IMR-90 (cell line): ENCODE measurements around the gene MAGI3. TPM values are rescaled to one million over a fixed set of nuclear protein-coding genes. Genes with fewer than 3 reads are reported as not detected.

Experiments
- ATAC-seq: fragments of 200-7000 bp; cut with Tn5 transposase; 2 replicates; pipeline ENCODE4 v1.9.1; 2020; ENCODE audit warnings: low read depth, mild to moderate bottlenecking, moderate library complexity
- BruUV-seq: library from RNA; stranded (reverse); fragments of 400-500 nt; replicated peaks from 2 replicates; lab custom pipeline; 2021; lab: Mats Ljungman, UMichigan
- CTCF ChIA-PET: fragments of 300-600 bp; formaldehyde crosslinking; extraction: SDS; loops from one replicate; lab custom pipeline; 2021; ENCODE audit warnings: antibody characterized with exemption; lab: Yijun Ruan, JAX
- POLR2A ChIA-PET: fragments of 300-600 bp; sonication (Branson Sonifier 250); formaldehyde crosslinking; loops from one replicate; lab custom pipeline; 2022; ENCODE audit warnings: antibody characterized with exemption; ENCODE audit not compliant: unreplicated experiment; lab: Charles Lee
- DNase-seq: peaks from one replicate; pipeline ENCODE4 v3.0.0; 2013
- H2AFZ ChIP-seq: replicated peaks from 2 replicates; pipeline ENCODE3; 2013; ENCODE audit warnings: low read length, mild to moderate bottlenecking; ENCODE audit not compliant: poor library complexity
- H2AK5ac ChIP-seq: 2 replicates; pipeline ENCODE4 v1.6.1; 2013; ENCODE audit warnings: low read depth, low read length, inconsistent platforms
- H2AK9ac ChIP-seq: replicated peaks from 2 replicates; pipeline ENCODE3; 2013; ENCODE audit warnings: mild to moderate bottlenecking, low read depth, low read length, moderate library complexity; ENCODE audit not compliant: poor library complexity
- H2BK120ac ChIP-seq: 2 replicates; pipeline ENCODE4 v1.6.1; 2013; ENCODE audit warnings: low read depth, low read length, inconsistent platforms
- H2BK15ac ChIP-seq: 3 replicates; pipeline ENCODE4 v1.6.1; 2013; ENCODE audit warnings: low read depth, low read length, inconsistent platforms
- H2BK20ac ChIP-seq: 2 replicates; pipeline ENCODE4 v1.6.1; 2013; ENCODE audit warnings: low read depth, mild to moderate bottlenecking, inconsistent platforms, low read length, moderate library complexity
- H2BK5ac ChIP-seq: 2 replicates; pipeline ENCODE4 v1.6.1; 2013; ENCODE audit warnings: mild to moderate bottlenecking, low read depth, low read length, inconsistent platforms; ENCODE audit not compliant: poor library complexity, severe bottlenecking
- H3K14ac ChIP-seq: replicated peaks from 2 replicates; pipeline ENCODE4 v1.6.1; 2013; ENCODE audit warnings: low read depth, low read length, inconsistent platforms
- H3K18ac ChIP-seq: 2 replicates; pipeline ENCODE4 v1.6.1; 2013; ENCODE audit warnings: low read depth, low read length, control low read depth
- H3K23ac ChIP-seq: 2 replicates; pipeline ENCODE4 v1.6.1; 2013; ENCODE audit warnings: low read depth, low read length, inconsistent platforms
- H3K27ac ChIP-seq: 2 replicates; pipeline ENCODE4 v1.5.1; 2013; ENCODE audit warnings: mild to moderate bottlenecking, control low read depth, low read length; ENCODE audit not compliant: insufficient read depth
- H3K27me3 ChIP-seq: 2 replicates; pipeline ENCODE4 v1.6.1; 2013; ENCODE audit warnings: low read length; ENCODE audit not compliant: control insufficient read depth, insufficient read depth
- H3K36me3 ChIP-seq: 2 replicates; pipeline ENCODE4 v1.6.1; 2013; ENCODE audit warnings: low read length, mixed read lengths; ENCODE audit not compliant: control insufficient read depth, insufficient read depth
- H3K4ac ChIP-seq: 2 replicates; pipeline ENCODE4 v1.6.1; 2013; ENCODE audit warnings: low read depth, low read length, inconsistent platforms
- H3K4me1 ChIP-seq: 2 replicates; pipeline ENCODE4 v1.6.1; 2013; ENCODE audit warnings: low read length, mixed read lengths; ENCODE audit not compliant: control insufficient read depth, insufficient read depth
- H3K4me2 ChIP-seq: 2 replicates; pipeline ENCODE4 v1.6.1; 2013; ENCODE audit warnings: low read depth, mild to moderate bottlenecking, control low read depth, low read length, moderate library complexity
- H3K4me3 ChIP-seq: 2 replicates; pipeline ENCODE4 v1.5.1; 2013; ENCODE audit warnings: low read depth, mild to moderate bottlenecking, control low read depth, low read length, moderate library complexity; ENCODE audit not compliant: insufficient read depth
- H3K56ac ChIP-seq: 2 replicates; pipeline ENCODE4 v1.6.1; 2013; ENCODE audit warnings: low read length, inconsistent platforms; ENCODE audit not compliant: insufficient read depth; ENCODE audit errors: extremely low read depth
- H3K79me1 ChIP-seq, 2 experiments: 2 replicates each; pipeline ENCODE4 v1.6.1; 2013; ENCODE audit warnings: low read length in 2 of 2, inconsistent platforms in 1 of 2, low read depth in 1 of 2
- H3K9ac ChIP-seq: 2 replicates; pipeline ENCODE4 v1.6.1; 2013; ENCODE audit warnings: low read depth, low read length, control low read depth
- H3K9me1 ChIP-seq: 2 replicates; pipeline ENCODE4 v1.6.1; 2013; ENCODE audit warnings: low read length, inconsistent platforms; ENCODE audit not compliant: insufficient read depth
- H3K9me3 ChIP-seq: 2 replicates; pipeline ENCODE4 v1.6.1; 2013; ENCODE audit warnings: low read length; ENCODE audit not compliant: control insufficient read depth, insufficient read depth
- H4K20me1 ChIP-seq: 2 replicates; pipeline ENCODE4 v1.6.1; 2013; ENCODE audit warnings: low read length, inconsistent platforms; ENCODE audit not compliant: insufficient read depth
- H4K5ac ChIP-seq: 2 replicates; pipeline ENCODE4 v1.6.1; 2013; ENCODE audit warnings: mild to moderate bottlenecking, low read depth, low read length, control low read depth
- H4K8ac ChIP-seq, 2 experiments: 2 replicates each; pipeline ENCODE4 v1.6.1; 2013; ENCODE audit warnings: low read depth in 2 of 2, low read length in 2 of 2, control low read depth in 1 of 2, inconsistent platforms in 1 of 2
- H4K91ac ChIP-seq: 2 replicates; pipeline ENCODE4 v1.6.1; 2013; ENCODE audit warnings: low read depth, low read length, inconsistent platforms; ENCODE audit not compliant: insufficient read depth
- BHLHE40 ChIP-seq: fragments of 150-350 bp; IDR thresholded peaks from 2 replicates; pipeline ENCODE4 v1.6.1; 2016; ENCODE audit warnings: mild to moderate bottlenecking, low read depth, low read length
- CEBPB ChIP-seq: IDR thresholded peaks from 2 replicates; pipeline ENCODE4 v1.6.1; 2012; ENCODE audit warnings: low read depth, low read length, improper control_type of control experiment
- CHD1 ChIP-seq: IDR thresholded peaks from 2 replicates; pipeline ENCODE4 v1.6.1; 2012; ENCODE audit warnings: low read depth, low read length, improper control_type of control experiment
- CTCF ChIP-seq: conservative IDR thresholded peaks from 2 replicates; pipeline ENCODE4 v1.5.1; 2012; ENCODE audit warnings: mild to moderate bottlenecking, low read depth, low read length, improper control_type of control experiment
- ELK1 ChIP-seq: fragments of 150-350 bp; IDR thresholded peaks from 2 replicates; pipeline ENCODE4 v1.6.1; 2016; ENCODE audit warnings: low read depth, mild to moderate bottlenecking, low read length, moderate library complexity, borderline replicate concordance
- MAZ ChIP-seq: IDR thresholded peaks from 2 replicates; pipeline ENCODE4 v1.6.1; 2012; ENCODE audit warnings: low read depth, mild to moderate bottlenecking, low read length, improper control_type of control experiment, moderate library complexity, borderline replicate concordance
- POLR2A ChIP-seq: IDR thresholded peaks from 2 replicates; pipeline ENCODE4 v1.6.1; 2012; ENCODE audit warnings: mild to moderate bottlenecking, low read depth, low read length
- RAD21 ChIP-seq: IDR thresholded peaks from 2 replicates; pipeline ENCODE4 v1.6.1; 2012; ENCODE audit warnings: low read length, improper control_type of control experiment
- SMC3 ChIP-seq: fragments of 150-350 bp; IDR thresholded peaks from 2 replicates; pipeline ENCODE4 v1.6.1; 2016; ENCODE audit warnings: low read depth, mild to moderate bottlenecking, antibody characterized with exemption, low read length, moderate library complexity
- USF2 ChIP-seq: fragments of 150-350 bp; IDR thresholded peaks from 2 replicates; pipeline ENCODE4 v1.6.1; 2017; ENCODE audit warnings: mild to moderate bottlenecking, antibody characterized with exemption, low read length, low read depth
- WGBS, 2 experiments: methylation state at CpG; one replicate each; pipeline versions ENCODE4 v1.1.5 to v1.1.7; 2013; ENCODE audit warnings: missing lambda C conversion rate in 2 of 2; ENCODE audit not compliant: insufficient read length in 1 of 2; ENCODE audit errors: extremely low coverage in 2 of 2; 5-methylcytosine and 5-hydroxymethylcytosine counted together
- dilution Hi-C: fragments of 300-500 bp; cut with HindIII; formaldehyde crosslinking; loops from one replicate; pipeline ENCODE4 v1.14.3; 2018; ENCODE audit warnings: low sequenced_read_pairs; ENCODE audit not compliant: unreplicated experiment
- in situ Hi-C: fragments of 300-500 bp; cut with MboI; formaldehyde crosslinking; loops from 3 replicates; pipeline ENCODE4 v1.14.3; 2019; ENCODE audit warnings: low sequenced_read_pairs, inconsistent platforms, mixed read lengths
- intact Hi-C: fragments of 100-400 bp; cut with micrococcal nuclease; formaldehyde crosslinking; loops from 2 replicates; pipeline ENCODE4 v1.10.0; 2022
- polyA plus RNA-seq, 3 experiments: library from polyadenylated mRNA; depleted of rRNA; stranded (reverse); fragments of >200 nt; gene quantifications; 2 replicates each; pipeline ENCODE4 v1.2.3, GENCODE V29; 2012; ENCODE audit warnings: low replicate concordance in 1 of 3
- total RNA-seq: library from RNA; depleted of rRNA; stranded (reverse); fragments of >200 nt; gene quantifications from 2 replicates; pipeline ENCODE4 v1.2.3, GENCODE V29; 2012

MAGI3 gene
- total and polyA plus RNA-seq, 2 of the 4 experiments (the other 2 are of a cell fraction) = 2.5 to 8.8 TPM

- intact Hi-C loops (loop anchor here (5.0 kb wide), 1 partner anchor 33 kb away; no protein-coding TSS in a partner anchor), in situ Hi-C loops (no loop called here), dilution Hi-C loops (no loop called here)
- Histone ChIP-seq H3K27ac (no peak overlapping the region), H2BK5ac (peak overlapping the region; percentile 46), H2AK9ac (no peak overlapping the region), H3K18ac (no peak overlapping the region), H4K91ac (no peak overlapping the region), H3K4me2 (peak overlapping the region; percentile 80; the same call in 1 of the 2 replicates), H3K23ac (no peak overlapping the region), H3K14ac (no peak overlapping the region), H2BK20ac (0 out of 2 replicates have a peak overlapping the region, but pooled peaks have one; percentile 50), H2AFZ (no peak overlapping the region), H3K9me1 (no peaks in the 10 kb centered on the region; the same call in 1 of the 2 replicates), H3K4ac (no peak overlapping the region), H2BK120ac (no peak overlapping the region), H2BK15ac (no peak overlapping the region), H3K36me3 (no peaks in the 10 kb centered on the region), H3K4me3 (no peak overlapping the region), H3K27me3 (no peaks in the 10 kb centered on the region), H3K4me1 (peaks cover 2% of the 10 kb centered on the region), H4K20me1 (no peaks in the 10 kb centered on the region), H4K8ac (no peak overlapping the region), H2AK5ac (no peak overlapping the region), H3K79me1 (peaks cover 4 to 10% of the 10 kb centered on the region in 2 experiments), H3K9ac (no peak overlapping the region), H3K9me3 (peaks cover 4% of the 10 kb centered on the region), H3K56ac (no peak overlapping the region), H4K5ac (no peak overlapping the region)
- DNase-seq (peak; percentile 74), ATAC-seq (peak; percentile 80)
- CTCF ChIA-PET = no interaction called here
- BruUV-seq = no TSS peak
- TF ChIP-seq USF2 = no peak
- TF ChIP-seq ELK1 = no peak
- no peak for TF ChIP-seq MAZ
- TF ChIP-seq CHD1 = no peak
- TF ChIP-seq RAD21 = no peak
- TF ChIP-seq CEBPB = no peak
- no peak for TF ChIP-seq BHLHE40
- no peak for TF ChIP-seq SMC3
- TF ChIP-seq POLR2A = no peak
- no peak for TF ChIP-seq CTCF
- POLR2A ChIA-PET = no interaction called here
- WGBS, 2 experiments = no CpG with 5 or more reads among the region's 1 CpG
Measured at GRCh38 chr1:113515498-113515897, 125.2 kb downstream of the MAGI3 start.
